CD4-positive, alpha-beta T cell (primary cell): ENCODE results near the gene DKK3. TPM values are rescaled to one million over a fixed set of nuclear protein-coding genes. Genes with fewer than 3 reads are reported as not detected.

Experiments used
- ATAC-seq: fragments of 200-7000 bp; cut with Tn5 transposase; one replicate; pipeline ENCODE4 v1.10.0; 2022; ENCODE audit warnings: mild to moderate bottlenecking; ENCODE audit not compliant: poor library complexity
- CTCF ChIA-PET: fragments of 350-600 bp; sonication (Branson Sonifier 250); formaldehyde crosslinking; loops from one replicate; lab custom pipeline; 2021; ENCODE audit warnings: antibody characterized with exemption, inconsistent platforms; lab: Charles Lee
- POLR2A ChIA-PET: fragments of 350-600 bp; sonication (Branson Sonifier 250); formaldehyde crosslinking; loops from one replicate; lab custom pipeline; 2021; ENCODE audit warnings: antibody characterized with exemption, inconsistent platforms; lab: Charles Lee
- DNase-seq, 14 experiments: peaks; one replicate each; pipeline ENCODE4 v3.0.0-alpha.2; 2013 to 2020; ENCODE audit warnings: mixed read lengths in 2 of 14
- H3K27ac ChIP-seq, 2 donors: one replicate each; pipeline versions ENCODE4 v1.5.1 to v1.7.0; 2013; ENCODE audit warnings: low read length in 2 of 2, low read depth in 1 of 2, mild to moderate bottlenecking in 1 of 2
- H3K27me3 ChIP-seq, 2 experiments: 1 replicate in 1 of 2; 2 replicates in 1 of 2; pipeline versions ENCODE4 v1.6.1 to v1.7.0; 2013; ENCODE audit warnings: low read length in 2 of 2, control low read depth in 1 of 2, mild to moderate bottlenecking in 1 of 2, moderate library complexity in 1 of 2; ENCODE audit not compliant: insufficient read depth in 2 of 2, control insufficient read depth in 1 of 2
- H3K36me3 ChIP-seq: one replicate; pipeline ENCODE4 v1.6.1; 2013; ENCODE audit warnings: low read length, control low read depth; ENCODE audit not compliant: insufficient read depth
- H3K4me1 ChIP-seq: one replicate; pipeline ENCODE4 v1.6.1; 2013; ENCODE audit warnings: low read length, control low read depth; ENCODE audit not compliant: insufficient read depth
- H3K4me3 ChIP-seq: one replicate; pipeline ENCODE4 v1.5.1; 2013; ENCODE audit warnings: mild to moderate bottlenecking, low read length, moderate library complexity
- H3K9me3 ChIP-seq, 2 experiments: 1 replicate in 1 of 2; 2 replicates in 1 of 2; pipeline versions ENCODE4 v1.6.1 to v1.7.0; 2013; ENCODE audit warnings: low read length in 2 of 2, mild to moderate bottlenecking in 2 of 2, control low read depth in 1 of 2, moderate library complexity in 1 of 2; ENCODE audit not compliant: control insufficient read depth in 1 of 2, insufficient read depth in 1 of 2
- H3K27ac Mint-ChIP-seq: one replicate; pipeline ENCODE4 v1.8.0; 2020; ENCODE audit warnings: mixed read lengths
- H3K27me3 Mint-ChIP-seq: one replicate; pipeline ENCODE4 v1.8.0; 2021; ENCODE audit warnings: mixed read lengths
- H3K36me3 Mint-ChIP-seq: one replicate; pipeline ENCODE4 v1.8.0; 2021; ENCODE audit warnings: low read depth, mixed read lengths
- H3K4me1 Mint-ChIP-seq: one replicate; pipeline ENCODE4 v1.8.0; 2021; ENCODE audit warnings: low read depth, mixed read lengths
- H3K4me3 Mint-ChIP-seq: one replicate; pipeline ENCODE4 v1.8.0; 2020; ENCODE audit warnings: mild to moderate bottlenecking, mixed read lengths
- H3K9me3 Mint-ChIP-seq: one replicate; pipeline ENCODE4 v1.8.0; 2020; ENCODE audit warnings: mixed read lengths
- intact Hi-C, 2 experiments: fragments of 100-400 bp; cut with DNase I in 1 of 2; cut with micrococcal nuclease in 1 of 2; formaldehyde crosslinking; loops; one replicate each; pipeline versions ENCODE4 v1.15.1 to v1.9.0; 2023 to 2025; cut with DNase I, micrococcal nuclease
- total RNA-seq, 174 experiments: library from RNA in 2 of 174; stranded (reverse) in 2 of 174; gene quantifications; one replicate each; pipeline ENCODE4 v1.2.3 and lab custom pipeline; 2021 to 2026
- TF ChIP-seq, protein P1 (sequence below): fragments of 200-600 bp; IDR thresholded peaks from one replicate; pipeline ENCODE4 v1.8.0; 2022; ENCODE audit warnings: antibody characterized with exemption, mild to moderate bottlenecking

Gene DKK3
- total RNA-seq, 2 experiments from 2014 or later: 0.61 to 0.71 TPM

DNA sequence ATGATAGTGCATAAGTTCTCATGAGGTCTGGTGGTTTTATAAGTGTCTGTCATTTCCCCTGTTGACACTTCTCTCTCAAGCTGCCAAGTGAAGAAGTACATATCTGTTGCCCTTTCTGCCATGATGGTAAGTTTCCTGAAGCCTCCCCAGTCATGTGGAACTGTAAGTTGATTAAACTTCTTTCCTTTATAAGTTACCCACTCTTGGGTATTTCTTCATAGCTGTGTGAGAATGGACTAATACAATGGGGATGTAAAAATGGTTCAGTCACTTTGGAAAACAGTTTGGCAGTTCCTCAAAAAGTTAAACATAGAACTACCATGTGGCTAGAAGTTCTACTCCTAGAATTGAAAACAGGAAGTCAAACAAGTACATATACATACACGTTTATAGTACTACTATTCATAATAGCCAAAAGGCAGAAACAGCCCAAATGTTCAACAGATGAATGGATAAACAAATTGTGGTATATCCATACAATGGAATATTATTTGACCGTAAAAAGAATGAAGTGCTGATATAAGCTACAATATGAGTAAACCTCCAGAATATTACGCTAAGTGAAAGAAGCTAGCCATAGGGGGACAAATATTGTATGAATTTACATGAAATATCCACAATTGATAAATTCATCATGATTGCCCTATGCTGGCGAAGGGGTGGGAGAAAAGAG lies 16.0 kb upstream of the DKK3 start:
- Histone ChIP-seq H3K4me1 (no peaks in the 10 kb centered on the region), H3K36me3 (no peaks in the 10 kb centered on the region), H3K27me3 (peaks cover 0 to 3% of the 10 kb centered on the region in 2 experiments), H3K4me3 (no peak overlapping the region), H3K9me3 (no peaks in the 10 kb centered on the region), H3K27ac (no peak overlapping the region)
- Mint-ChIP-seq H3K36me3 (no peaks in the 10 kb centered on the region), H3K4me3 (no peak overlapping the region), H3K27ac (no peak overlapping the region), H3K4me1 (no peaks in the 10 kb centered on the region), H3K9me3 (no peaks in the 10 kb centered on the region), H3K27me3 (peaks cover 36% of the 10 kb centered on the region)
- intact Hi-C loops: no loop called here
- no peak for ATAC-seq
- TF ChIP-seq, protein P1, sequence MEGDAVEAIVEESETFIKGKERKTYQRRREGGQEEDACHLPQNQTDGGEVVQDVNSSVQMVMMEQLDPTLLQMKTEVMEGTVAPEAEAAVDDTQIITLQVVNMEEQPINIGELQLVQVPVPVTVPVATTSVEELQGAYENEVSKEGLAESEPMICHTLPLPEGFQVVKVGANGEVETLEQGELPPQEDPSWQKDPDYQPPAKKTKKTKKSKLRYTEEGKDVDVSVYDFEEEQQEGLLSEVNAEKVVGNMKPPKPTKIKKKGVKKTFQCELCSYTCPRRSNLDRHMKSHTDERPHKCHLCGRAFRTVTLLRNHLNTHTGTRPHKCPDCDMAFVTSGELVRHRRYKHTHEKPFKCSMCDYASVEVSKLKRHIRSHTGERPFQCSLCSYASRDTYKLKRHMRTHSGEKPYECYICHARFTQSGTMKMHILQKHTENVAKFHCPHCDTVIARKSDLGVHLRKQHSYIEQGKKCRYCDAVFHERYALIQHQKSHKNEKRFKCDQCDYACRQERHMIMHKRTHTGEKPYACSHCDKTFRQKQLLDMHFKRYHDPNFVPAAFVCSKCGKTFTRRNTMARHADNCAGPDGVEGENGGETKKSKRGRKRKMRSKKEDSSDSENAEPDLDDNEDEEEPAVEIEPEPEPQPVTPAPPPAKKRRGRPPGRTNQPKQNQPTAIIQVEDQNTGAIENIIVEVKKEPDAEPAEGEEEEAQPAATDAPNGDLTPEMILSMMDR: no peak
- ChIA-PET CTCF (no interaction called here), POLR2A (interaction anchor here (1.1 kb wide), 1 partner anchor 245 kb away, joined by 3 read pairs; no protein-coding TSS in a partner anchor)
- no peak for DNase-seq

DNA sequence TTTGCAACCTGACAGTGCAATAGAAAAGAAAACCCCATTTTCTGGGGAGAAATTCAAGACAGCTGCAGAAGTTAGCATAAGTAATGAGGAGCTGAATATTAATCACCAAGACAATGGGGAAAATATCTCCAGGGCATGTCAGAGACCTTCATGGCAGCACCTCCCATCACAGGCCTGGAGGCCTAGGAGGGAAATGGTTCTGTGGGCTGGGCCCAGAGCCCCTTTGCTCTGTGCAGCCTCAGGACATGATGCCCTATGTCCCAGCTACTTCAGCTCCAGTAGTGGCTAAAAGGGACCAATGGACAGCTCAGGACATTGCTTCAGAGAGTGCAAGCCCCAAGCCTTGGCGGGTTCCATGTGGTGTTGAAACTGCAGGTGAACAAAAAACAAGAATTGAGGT lies 14.6 kb upstream of the DKK3 start:
- no peaks in the 10 kb centered on the region for H3K4me1 Mint-ChIP-seq
- no peak overlapping the region for H3K4me3 ChIP-seq
- TF ChIP-seq, protein P1: no peak
- no peaks in the 10 kb centered on the region for H3K9me3 Mint-ChIP-seq
- H3K36me3 ChIP-seq: no peaks in the 10 kb centered on the region
- ATAC-seq (no peak), DNase-seq (no peak)
- intact Hi-C loops: no loop called here
- ChIA-PET CTCF (no interaction called here), POLR2A (no interaction called here)
- H3K27ac Mint-ChIP-seq: no peak overlapping the region
- H3K4me1 ChIP-seq: no peaks in the 10 kb centered on the region
- H3K27me3 Mint-ChIP-seq: peaks cover 36% of the 10 kb centered on the region
- no peaks in the 10 kb centered on the region for H3K36me3 Mint-ChIP-seq
- H3K27me3 ChIP-seq: peaks cover 0 to 3% of the 10 kb centered on the region in 2 experiments
- H3K9me3 ChIP-seq: no peaks in the 10 kb centered on the region
- H3K4me3 Mint-ChIP-seq: no peak overlapping the region
- H3K27ac ChIP-seq: no peak overlapping the region

DNA sequence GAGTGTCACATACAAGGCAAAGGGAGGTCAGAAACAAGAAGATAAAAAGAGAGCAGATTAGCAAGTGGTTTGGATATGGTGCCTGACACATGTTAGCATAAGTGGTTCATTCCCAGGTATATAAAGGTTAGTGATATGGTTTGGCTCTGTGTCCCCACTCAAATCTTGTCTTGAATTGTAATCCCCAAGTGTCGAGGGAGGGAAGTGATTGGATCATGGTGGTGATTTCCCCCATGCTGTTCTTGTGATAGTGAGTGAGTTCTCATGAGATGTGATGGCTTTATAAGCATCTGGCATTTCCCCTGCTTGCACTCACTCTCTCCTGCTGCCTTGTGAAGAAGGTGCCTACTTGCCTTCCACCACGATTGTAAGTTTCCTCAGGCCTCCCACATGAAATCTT lies 12.1 kb upstream of the DKK3 start:
- Mint-ChIP-seq H3K4me3 (no peak overlapping the region), H3K27me3 (peaks cover 43% of the 10 kb centered on the region), H3K9me3 (no peaks in the 10 kb centered on the region), H3K27ac (no peak overlapping the region), H3K36me3 (no peaks in the 10 kb centered on the region), H3K4me1 (no peaks in the 10 kb centered on the region)
- H3K27ac ChIP-seq: no peak overlapping the region
- H3K4me3 ChIP-seq: no peak overlapping the region
- H3K27me3 ChIP-seq: peaks cover 0 to 3% of the 10 kb centered on the region in 2 experiments
- H3K9me3 ChIP-seq: no peaks in the 10 kb centered on the region
- TF ChIP-seq, protein P1: no peak
- CTCF ChIA-PET: no interaction called here
- DNase-seq: no peak
- H3K4me1 ChIP-seq: no peaks in the 10 kb centered on the region
- no peaks in the 10 kb centered on the region for H3K36me3 ChIP-seq
- POLR2A ChIA-PET: no interaction called here
- intact Hi-C loops: no loop called here
- no peak for ATAC-seq
